ENCODE data around the gene MYH10.

MYH10 gene

GRCh38 chr17:8475781-8476180 is 154.7 kb downstream of the MYH10 start:
- no peak for FAIRE-seq
- no peak for DNase-seq (ENCODE audit: low spot score)

- DNase-seq (ENCODE audit: low spot score) = no peak
- FAIRE-seq = no peak
Measured at GRCh38 chr17:8475227-8475626, 155.3 kb downstream of the MYH10 start.

- FAIRE-seq (no peak), DNase-seq (ENCODE audit: low spot score) (no peak)
Measured at GRCh38 chr17:8474826-8475225, 155.7 kb downstream of the MYH10 start.

GRCh38 chr17:8473451-8474192 is 156.9 kb downstream of the MYH10 start:
- no peak for FAIRE-seq

GRCh38 chr17:8472663-8473062 is 157.9 kb downstream of the MYH10 start:
- no peak for DNase-seq (ENCODE audit: low spot score)
- no peak for FAIRE-seq

More at GRCh38 chr17:8473451-8474192, 156.9 kb downstream of the MYH10 start:
- DNase-seq (ENCODE audit: low spot score) = no peak

- FAIRE-seq (no peak), DNase-seq (ENCODE audit: low spot score) (no peak)
Measured at GRCh38 chr17:8470447-8471047, 160.0 kb downstream of the MYH10 start.

- no peak for FAIRE-seq
- DNase-seq (ENCODE audit: low spot score) = no peak
Measured at GRCh38 chr17:8469964-8470363, 160.6 kb downstream of the MYH10 start.

- FAIRE-seq = no peak
- DNase-seq (ENCODE audit: low spot score) = no peak
Measured at GRCh38 chr17:8468980-8469379, 161.5 kb downstream of the MYH10 start.

- FAIRE-seq (no peak), DNase-seq (ENCODE audit: low spot score) (no peak)
Measured at GRCh38 chr17:8468127-8468526, 162.4 kb downstream of the MYH10 start.

- no peak for FAIRE-seq
Measured at GRCh38 chr17:8467527-8467926, 163.0 kb downstream of the MYH10 start.

GRCh38 chr17:8466873-8467272 is 163.7 kb downstream of the MYH10 start:
- DNase-seq (ENCODE audit: low spot score) (no peak), FAIRE-seq (no peak)

More at GRCh38 chr17:8467527-8467926, 163.0 kb downstream of the MYH10 start:
- no peak for DNase-seq (ENCODE audit: low spot score)

GRCh38 chr17:8466456-8466855 is 164.1 kb downstream of the MYH10 start:
- no peak for FAIRE-seq

GRCh38 chr17:8465759-8466158 is 164.8 kb downstream of the MYH10 start:
- no peak for FAIRE-seq
- DNase-seq (ENCODE audit: low spot score) = no peak

More at GRCh38 chr17:8466456-8466855, 164.1 kb downstream of the MYH10 start:
- no peak for DNase-seq (ENCODE audit: low spot score)

- FAIRE-seq = no peak
- DNase-seq (ENCODE audit: low spot score) = no peak
Measured at GRCh38 chr17:8465356-8465755, 165.2 kb downstream of the MYH10 start.

- no peak for DNase-seq (ENCODE audit: low spot score)
- no peak for FAIRE-seq
Measured at GRCh38 chr17:8464941-8465340, 165.6 kb downstream of the MYH10 start.

GRCh38 chr17:8463099-8463498 is 167.4 kb downstream of the MYH10 start:
- FAIRE-seq (no peak), DNase-seq (ENCODE audit: low spot score) (no peak)

GRCh38 chr17:8462564-8462963 is 168.0 kb downstream of the MYH10 start:
- FAIRE-seq (no peak), DNase-seq (ENCODE audit: low spot score) (no peak)

GRCh38 chr17:8459831-8460230 is 170.7 kb downstream of the MYH10 start:
- DNase-seq (ENCODE audit: low spot score) (no peak), FAIRE-seq (no peak)

GRCh38 chr17:8459107-8459506 is 171.4 kb downstream of the MYH10 start:
- FAIRE-seq (no peak), DNase-seq (ENCODE audit: low spot score) (no peak)

- DNase-seq (ENCODE audit: low spot score) (no peak), FAIRE-seq (no peak)
Measured at GRCh38 chr17:8458128-8458527, 172.4 kb downstream of the MYH10 start.

GRCh38 chr17:8455665-8456209 is 174.8 kb downstream of the MYH10 start:
- no peak for FAIRE-seq
- DNase-seq (ENCODE audit: low spot score) = no peak

GRCh38 chr17:8453326-8453725 is 177.2 kb downstream of the MYH10 start:
- DNase-seq (ENCODE audit: low spot score) (no peak), FAIRE-seq (no peak)

Data from RCC 7860 (cell line).